ENCODE data around the gene MYLK2.
"Not testable (repeated sequence)": the region's sequence is repeated elsewhere in the genome, so short reads cannot be mapped to it uniquely, and the experiment has no call there.

Gene MYLK2

DNA sequence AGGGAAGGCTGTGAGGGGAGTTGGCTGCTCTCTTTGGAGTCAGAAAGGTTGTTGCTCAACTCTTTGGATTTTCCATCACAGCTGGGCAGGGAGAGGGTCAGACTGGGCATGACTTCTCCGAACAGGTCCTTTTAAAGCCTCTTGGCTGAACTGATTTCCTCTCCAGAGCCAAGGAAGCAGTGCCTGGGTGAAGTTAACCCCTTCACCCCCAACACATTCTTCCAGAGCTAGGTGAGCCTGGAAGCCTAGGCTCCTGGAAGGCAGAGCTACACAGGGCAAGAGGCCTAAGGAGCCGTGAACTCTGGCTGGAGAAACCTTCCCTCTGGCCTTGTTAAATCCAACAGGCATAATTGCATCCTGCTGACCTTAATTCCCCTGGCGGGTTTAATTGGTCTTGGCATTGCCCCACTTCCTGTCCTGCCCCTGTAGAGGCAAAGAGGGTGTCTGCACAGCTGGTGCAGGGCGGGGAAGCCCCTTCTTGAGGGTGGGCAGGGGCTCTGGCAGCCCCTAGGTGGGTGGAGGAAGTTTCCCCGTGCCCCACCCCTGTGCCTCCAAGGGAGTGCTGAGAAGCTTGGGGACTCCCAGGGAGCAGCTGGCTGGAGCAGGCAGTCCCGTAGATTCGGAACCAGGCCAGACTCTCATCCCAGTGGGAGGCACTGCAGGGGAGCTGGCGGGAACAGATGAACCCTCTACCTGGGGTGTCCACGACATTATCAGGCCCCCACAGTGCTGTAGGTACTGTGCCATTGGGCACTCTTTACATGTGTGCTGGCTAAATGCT lies 3.6 kb upstream of the MYLK2 start:
- DNase-seq (ENCODE audit: low read depth, low spot score), result no peak

GRCh38 chr20:31816221-31816620 lies 2.9 kb upstream of the MYLK2 start:
- DNase-seq (ENCODE audit: low read depth, low spot score), result no peak

DNA sequence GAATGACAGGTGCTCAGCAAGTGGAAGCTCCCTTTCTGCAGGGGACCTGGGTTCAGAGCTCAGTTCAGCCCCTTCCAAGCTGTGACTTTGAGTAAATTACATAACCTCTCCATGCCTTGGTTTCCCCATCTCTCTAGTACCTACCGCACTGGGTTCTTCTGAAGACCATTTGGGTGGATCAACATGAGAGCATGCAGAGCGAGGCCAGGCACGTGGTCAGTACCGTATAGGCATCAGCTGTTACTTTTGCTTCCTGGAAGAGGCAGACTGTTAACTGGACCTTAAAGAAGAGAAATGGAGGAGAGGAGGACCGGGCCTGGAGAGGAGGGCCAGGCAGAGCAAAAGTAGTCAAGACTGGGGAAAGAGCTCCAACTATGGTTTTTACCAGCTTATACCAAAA lies 1.7 kb upstream of the MYLK2 start:
- DNase-seq (ENCODE audit: low read depth, low spot score), result no peak

GRCh38 chr20:31818376-31818908 lies 714 bp upstream of the MYLK2 start:
- DNase-seq (ENCODE audit: low read depth, low spot score), result no peak

- no peak for DNase-seq (ENCODE audit: low read depth, low spot score)
Measured at GRCh38 chr20:31820228-31820627, 1.1 kb downstream of the MYLK2 start.

DNA sequence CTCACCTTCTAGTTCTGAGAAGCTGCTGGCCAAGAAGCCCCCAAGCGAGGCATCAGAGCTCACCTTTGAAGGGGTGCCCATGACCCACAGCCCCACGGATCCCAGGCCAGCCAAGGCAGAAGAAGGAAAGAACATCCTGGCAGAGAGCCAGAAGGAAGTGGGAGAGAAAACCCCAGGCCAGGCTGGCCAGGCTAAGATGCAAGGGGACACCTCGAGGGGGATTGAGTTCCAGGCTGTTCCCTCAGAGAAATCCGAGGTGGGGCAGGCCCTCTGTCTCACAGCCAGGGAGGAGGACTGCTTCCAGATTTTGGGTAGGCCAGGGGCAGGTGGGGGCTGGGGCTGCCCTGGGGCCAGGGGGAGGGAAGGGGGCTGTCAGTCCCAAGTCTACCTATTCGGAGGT lies 2.3 kb downstream of the MYLK2 start:
- no peak for DNase-seq (ENCODE audit: low read depth, low spot score)

DNA sequence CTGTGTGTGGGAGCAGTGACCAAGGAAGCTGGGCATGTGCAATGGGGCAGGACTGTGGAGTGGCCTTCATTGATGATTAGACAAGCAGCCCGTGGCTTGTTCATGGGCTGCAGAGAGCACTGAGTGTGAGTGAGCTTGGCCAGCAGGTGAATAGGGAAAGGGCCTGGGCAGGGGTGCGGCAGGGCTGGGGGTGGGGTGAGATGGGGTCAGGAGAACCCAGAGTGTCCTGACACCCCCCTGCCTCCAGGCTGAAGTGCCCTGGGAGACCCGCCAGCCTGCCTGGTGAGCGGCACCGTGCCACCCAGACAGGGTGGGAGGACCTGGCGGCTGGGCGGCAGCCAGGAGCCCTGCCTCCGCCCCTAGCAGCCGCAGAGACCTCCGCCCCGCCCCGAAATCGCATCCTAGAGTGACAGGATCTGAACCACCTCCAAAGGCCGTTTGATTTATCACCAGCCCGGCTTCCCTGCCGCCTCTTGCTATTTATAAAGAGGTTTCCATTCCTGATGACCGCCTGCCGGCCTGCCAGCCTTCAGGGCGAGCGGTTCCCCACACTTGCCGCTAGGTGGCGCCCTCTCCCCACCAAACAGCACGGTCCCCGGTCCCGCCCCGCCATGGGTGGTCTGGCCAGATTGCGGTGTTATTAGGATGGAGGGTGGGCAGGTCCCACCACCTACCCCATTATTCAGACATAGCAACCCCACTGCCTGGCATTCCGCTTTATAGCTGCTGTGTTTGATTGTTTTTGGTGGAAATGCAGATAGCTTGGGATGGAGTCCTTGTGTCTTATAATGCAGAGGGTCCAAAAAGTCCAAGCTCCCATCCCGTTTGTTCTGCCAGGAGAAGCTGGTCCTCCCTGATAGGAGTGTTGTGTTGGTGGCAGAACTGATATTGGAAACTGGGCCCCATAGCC lies 3.5 kb downstream of the MYLK2 start:
- DNase-seq (ENCODE audit: low read depth, low spot score), result no peak

DNA sequence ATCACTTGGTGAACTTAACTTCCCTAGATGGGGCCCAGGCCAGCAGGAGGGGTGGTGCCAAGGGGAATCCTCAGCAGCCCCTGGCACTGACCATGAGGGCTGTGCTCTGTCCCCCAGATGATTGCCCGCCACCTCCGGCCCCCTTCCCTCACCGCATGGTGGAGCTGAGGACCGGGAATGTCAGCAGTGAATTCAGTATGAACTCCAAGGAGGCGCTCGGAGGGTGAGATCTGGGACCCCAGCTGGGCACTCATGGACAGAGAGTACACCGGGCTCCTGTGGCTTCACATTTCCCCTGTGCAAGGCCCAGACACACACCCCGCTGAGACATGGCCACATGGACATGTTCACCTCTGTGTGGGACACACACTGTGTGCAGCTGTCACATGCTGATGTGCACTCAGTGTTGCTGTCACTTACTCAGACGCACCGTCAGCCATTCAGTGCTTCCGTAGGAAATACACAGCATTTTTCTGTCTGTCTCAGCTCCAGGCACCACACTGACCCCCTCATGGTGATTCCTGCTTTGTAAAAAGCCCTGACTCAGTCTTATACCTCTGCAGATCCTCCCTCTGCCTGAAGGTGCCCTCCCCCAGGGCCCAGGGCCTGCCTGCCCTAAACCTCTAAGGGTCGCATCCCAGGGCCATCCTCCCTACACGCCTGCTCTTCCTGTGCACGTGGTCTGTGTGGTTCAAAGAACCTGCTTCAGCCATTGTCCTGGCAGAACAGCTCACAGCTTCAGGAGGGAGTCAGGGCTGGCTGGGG lies 4.4 kb downstream of the MYLK2 start:
- no peak for DNase-seq (ENCODE audit: low read depth, low spot score)

GRCh38 chr20:31824125-31824485 lies 4.9 kb downstream of the MYLK2 start:
- DNase-seq (ENCODE audit: low read depth, low spot score), result no peak

DNA sequence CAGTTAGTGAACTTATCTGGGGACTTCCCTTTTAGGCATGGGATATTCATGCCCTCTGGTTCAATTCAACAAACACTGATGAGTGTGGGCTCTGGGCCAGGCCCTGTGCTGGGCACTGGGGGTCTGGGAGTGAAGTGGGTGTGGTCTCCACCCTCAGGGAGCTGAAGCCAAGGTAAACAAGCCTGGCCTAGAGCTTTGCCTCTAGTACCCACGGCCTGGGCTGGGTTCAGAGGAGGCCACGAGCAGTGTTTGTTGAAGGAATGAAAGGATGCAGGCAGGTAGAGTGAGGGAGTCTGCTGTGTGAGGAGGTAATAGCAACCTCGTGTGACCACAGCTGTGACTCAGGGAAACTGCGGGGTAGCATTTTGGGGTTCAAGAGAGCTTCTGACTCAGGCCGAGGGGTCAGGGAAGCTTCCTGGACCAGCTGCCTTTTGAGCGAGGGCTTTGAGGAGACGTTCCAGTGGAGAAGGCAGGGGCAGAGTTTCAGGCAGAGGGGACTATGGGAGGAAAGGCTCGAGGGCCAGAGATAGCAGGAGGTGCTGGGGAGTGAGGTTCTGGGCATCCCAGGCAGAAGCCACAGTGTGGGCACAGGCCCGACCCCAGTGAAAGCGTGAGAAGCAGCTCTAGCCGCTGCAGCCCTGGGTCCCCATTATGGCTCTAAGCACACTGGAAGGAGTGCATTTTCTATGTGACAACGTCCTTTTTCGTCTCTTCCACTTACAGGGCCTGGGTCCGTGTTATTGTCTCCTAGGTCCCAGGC lies 5.6 kb downstream of the MYLK2 start:
- DNase-seq (ENCODE audit: low read depth, low spot score), result no peak

DNA sequence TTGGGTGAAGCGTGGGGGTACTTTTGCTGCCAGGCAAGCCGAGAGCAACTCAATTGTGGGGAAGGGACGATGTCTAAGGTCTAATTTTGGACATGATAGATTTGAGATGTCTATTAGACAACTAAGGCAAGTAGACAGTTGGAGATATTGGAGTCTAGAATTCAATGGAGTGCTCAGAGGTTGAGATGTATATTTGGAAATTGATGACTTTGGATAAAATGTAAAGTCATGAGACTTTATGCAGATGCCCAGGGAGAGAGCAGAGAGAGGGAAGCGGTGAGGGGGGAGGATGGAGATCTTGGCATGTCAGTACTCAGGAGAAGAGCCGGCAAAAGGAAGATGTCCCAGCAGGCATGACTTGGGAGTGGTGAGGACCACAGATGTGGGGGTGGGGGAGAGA lies 6.9 kb downstream of the MYLK2 start:
- DNase-seq (ENCODE audit: low read depth, low spot score), result no peak

DNA sequence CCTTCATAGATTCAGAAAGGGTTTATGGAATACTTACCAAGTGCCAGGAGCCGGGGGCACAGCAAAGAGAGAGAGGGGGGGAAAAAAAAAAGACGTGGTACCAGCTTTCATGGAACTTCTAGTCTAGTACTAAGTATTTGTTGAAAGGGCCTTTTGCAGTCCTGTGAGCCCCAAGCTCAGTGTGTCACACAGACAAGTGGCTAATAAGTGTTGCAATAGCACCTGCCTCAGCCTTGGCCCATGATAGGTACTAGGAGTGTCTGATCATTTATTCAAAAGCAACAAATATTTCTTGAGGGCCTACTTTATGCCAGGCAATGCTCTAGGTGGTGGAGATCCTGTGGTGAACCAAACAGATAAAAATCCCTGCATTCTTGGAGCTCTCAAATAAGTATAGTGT lies 7.9 kb downstream of the MYLK2 start:
- no peak for DNase-seq (ENCODE audit: low read depth, low spot score)

GRCh38 chr20:31828016-31828415 lies 8.9 kb downstream of the MYLK2 start:
- not testable (repeated sequence) for DNase-seq (ENCODE audit: low read depth, low spot score)

- DNase-seq (ENCODE audit: low read depth, low spot score), result no peak
Measured at GRCh38 chr20:31829731-31830130, 10.6 kb downstream of the MYLK2 start.

DNA sequence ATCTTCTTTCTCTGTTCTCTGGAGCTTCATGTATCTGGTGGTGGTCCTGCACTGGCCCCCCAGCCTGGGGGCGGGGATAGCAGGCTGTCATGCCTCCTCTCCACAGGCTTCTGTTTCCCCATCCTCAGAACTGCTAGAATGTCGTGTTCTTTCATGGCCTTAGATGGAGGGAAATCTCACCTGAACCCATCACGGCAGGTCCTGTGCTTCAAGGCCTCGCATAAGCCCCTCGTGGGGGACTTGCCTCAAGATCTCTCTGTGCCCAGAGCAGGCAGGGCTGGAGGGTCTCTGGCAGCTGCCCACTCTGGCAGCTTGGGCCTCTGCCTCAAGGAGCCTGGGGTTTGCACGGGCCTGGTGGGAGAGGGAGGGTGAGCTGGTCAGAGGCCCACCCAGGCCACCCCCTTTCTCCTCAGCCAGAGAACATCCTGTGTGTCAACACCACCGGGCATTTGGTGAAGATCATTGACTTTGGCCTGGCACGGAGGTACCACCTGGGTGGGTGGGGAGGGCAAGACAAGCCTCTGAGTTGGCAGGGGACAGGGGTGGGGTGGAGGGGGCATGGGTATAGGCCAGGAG lies 11.3 kb downstream of the MYLK2 start:
- no peak for DNase-seq (ENCODE audit: low read depth, low spot score)

DNA sequence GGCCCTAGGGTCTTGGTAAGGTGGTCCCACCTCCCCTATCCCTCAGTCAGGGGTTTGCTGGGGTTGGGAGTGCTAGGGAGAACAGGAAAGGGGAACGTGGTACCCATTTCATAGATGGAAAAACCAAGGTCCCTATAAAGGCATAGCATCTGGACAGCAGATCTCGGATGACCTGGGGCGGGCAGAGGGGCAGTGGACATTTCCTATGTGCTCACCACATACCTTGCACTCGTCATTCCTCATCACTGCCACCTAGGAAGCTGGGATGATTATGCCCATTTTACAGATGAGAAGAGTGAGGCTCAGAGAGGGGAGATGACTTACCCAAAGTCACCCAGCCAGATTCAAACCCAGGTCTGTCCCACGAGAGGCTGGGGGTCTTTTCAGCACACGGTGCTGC lies 12.1 kb downstream of the MYLK2 start:
- no peak for DNase-seq (ENCODE audit: low read depth, low spot score)

- no peak for DNase-seq (ENCODE audit: low read depth, low spot score)
Measured at GRCh38 chr20:31831771-31832306, 12.7 kb downstream of the MYLK2 start.

DNA sequence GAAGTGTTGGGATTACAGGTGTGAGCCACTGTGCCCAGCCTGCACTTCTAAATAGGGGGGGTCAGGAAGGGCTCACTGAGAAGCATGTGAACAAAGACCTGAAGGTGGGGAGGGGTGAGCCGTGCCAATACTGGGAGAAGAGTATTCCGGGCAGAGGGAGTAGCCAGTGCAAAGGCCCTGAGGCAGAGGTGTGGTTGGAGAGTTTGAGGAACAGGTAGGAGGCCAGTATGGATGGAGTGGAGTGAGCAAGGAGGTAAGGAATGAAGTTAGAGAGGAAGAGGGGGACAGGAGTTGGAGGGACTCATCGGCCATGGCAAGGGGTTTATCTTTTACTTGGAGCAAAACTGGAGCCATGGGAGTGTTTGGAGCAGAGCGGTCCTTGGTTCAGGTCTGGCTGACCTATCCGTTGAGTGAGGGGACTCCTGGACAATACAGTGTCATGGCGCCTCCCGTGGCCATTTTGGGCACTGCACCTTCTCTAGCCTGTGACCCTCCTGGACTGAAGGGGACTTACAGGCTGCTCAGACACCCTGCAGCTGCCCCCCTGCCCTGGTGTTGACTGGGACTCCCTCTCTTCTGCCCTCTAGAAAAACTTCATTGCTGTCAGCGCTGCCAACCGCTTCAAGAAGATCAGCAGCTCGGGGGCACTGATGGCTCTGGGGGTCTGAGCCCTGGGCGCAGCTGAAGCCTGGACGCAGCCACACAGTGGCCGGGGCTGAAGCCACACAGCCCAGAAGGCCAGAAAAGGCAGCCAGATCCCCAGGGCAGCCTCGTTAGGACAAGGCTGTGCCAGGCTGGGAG lies 14.2 kb downstream of the MYLK2 start:
- peak; percentile 59 for DNase-seq (ENCODE audit: low read depth, low spot score)

DNA sequence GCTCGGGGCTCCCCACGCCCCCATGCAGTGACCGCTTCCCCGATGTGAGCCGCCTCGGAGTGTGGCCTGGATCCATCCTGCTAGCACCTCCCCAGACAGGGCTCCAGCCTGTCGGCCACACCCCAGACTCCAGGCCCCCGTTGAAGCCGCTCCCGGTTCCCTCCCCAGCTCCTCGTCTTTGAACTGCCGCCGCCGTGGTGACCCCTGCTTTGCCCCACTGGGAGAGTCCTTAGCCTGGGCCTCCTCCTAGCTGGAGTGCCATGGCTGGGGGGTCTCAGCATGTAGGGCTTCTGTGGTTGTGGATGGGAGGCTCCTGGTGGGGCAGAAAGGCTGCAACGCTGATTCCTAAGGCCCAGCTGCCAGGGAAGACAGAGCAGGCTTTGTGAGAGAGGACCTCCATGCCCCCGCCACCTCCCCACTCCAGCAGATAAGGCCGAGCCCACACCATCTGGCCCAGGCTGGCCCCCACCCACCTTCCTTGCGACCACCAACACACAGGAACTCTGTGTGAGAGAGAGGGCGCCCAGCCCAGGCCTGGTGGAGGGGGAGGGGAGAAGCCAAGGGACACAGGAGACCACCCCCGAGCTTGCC lies 14.9 kb downstream of the MYLK2 start:
- DNase-seq (ENCODE audit: low read depth, low spot score), result no peak

All from iPS DF 19.7 (cell line).